HG02938 (cell line): Measurements from ENCODE around the gene ATP8A1.

Experiments used
- ATAC-seq: cut with Tn5 transposase; IDR thresholded peaks from one replicate; pipeline ENCODE4 v1.9.1; 2021; ENCODE audit warnings: mild to moderate bottlenecking, moderate library complexity; ENCODE audit not compliant: unreplicated experiment

Gene ATP8A1

DNA sequence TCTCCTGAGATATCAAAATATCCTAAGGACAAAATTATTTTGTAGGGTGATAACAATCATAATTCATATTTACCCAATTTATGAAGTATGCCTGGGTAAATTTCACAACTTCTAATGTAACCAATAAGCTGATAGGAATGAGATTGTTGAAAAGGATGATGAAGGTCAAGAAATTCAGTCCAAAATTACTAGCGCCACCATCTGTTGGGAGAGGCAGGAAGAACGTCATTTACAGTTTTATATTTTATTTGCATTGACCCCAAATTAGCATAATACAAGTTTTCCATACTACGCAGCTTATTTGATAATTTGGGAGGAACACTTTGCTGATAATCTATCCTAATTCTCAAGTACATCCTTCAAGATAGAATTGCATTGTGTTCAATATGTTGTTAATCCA is 78.7 kb downstream of the ATP8A1 start:
- no peak for ATAC-seq

DNA sequence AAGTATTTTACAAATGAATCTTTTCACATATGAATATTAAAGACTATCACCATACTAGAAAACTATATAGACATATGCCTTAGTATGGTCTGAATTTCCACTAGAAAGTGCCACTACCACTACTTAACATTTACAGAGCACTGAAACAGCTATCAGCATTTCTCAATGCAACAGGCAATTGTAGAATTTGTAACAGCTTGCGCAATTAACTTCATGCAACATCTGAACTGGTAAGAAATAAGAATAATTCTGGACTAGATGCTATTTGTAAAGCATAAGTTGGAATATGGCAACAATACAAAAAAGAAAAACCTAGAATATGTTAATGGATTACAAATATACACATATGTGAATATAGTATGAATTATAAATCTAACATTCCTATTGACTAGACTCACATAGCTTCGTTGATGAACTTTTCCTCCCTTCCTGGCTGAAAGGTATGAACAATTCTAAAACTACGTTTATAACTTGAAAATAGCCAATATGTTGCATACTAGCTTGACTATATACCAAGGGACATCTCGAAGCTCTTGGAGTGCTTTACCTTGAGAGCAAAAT is 82.0 kb downstream of the ATP8A1 start:
- ATAC-seq = no peak

DNA sequence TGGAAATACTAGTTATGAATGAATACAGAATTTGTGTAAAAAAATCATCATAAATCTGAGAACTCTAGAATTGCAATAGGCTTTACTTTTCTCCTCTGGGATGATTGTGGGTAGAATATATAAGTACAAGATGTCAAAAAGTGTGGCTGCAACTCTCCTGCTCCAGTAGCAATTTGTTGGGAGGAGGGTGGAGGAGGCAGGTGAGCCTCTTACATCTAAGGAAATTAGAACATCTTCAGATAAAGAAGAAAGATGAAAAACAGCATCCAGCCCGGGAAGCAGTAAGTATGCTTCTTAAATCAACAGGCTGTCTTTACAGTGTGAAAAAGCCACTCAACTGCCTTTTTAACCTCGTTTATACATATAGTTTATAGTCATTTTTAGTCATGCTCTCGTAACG is 83.7 kb downstream of the ATP8A1 start:
- ATAC-seq = no peak

DNA sequence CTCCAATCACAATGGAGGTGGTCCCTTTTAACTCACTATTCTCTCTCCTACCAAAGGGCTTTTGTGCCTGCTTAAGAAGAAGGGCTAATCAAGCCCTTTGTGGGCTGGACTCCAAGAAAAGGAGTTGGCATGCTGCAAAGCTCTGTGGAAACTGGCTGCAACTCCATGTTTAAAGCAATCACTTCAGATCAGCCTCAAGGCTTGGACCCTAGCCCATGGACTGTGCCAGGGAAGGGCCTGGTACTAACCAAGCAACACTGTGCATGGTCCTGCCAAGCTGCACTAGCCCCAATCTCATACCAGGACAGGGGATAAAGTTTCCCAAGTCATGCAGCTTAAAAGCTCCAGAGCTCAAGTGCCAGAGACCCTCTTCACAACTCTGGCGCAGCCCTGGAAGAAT is 86.7 kb downstream of the ATP8A1 start:
- no peak for ATAC-seq

DNA sequence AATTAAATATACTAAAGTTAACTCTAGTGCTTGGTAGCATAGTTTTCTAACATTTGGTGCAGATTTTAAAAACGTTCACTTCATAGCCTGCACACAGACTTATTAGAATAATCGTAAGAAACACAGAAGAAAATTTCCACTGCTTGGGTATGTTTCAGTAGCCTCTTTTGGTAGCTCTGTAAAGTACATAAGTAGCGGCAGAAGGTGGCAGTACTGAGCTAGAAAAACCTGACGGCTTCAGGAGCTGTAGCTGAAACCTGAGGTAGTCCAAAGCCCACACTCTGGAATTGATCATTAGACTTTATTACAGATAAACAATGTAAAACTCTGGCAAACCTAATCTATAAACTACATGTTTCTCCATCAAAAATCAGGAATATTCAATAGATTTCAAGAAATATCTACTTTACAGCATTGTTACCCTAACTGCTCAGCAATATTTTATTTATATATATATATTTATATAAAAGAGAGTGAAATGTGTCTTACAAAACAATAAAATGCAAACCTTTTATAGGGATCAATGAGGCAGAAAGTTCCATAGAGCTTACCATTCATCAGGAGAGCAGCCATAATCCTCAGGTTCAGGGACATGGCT is 88.2 kb downstream of the ATP8A1 start:
- ATAC-seq = peak; percentile 91

DNA sequence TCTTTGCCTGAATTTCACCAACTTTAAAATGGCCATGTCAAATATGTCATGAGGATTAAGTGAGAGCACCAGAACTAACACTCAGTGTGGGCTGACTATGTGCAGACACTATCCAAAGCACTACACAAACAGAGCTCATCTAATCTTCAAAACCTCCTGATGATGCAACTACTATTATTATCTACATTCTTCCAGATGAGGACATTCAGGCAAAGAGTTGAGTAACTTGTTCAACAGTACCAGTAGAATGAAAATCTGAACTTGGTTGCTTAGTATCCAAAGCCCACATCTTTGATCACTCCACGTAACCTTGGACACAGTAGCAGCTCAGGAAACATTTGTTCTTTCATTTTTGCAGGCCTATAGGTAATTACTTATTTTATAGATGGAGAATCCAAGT is 90.1 kb downstream of the ATP8A1 start:
- no peak for ATAC-seq

DNA sequence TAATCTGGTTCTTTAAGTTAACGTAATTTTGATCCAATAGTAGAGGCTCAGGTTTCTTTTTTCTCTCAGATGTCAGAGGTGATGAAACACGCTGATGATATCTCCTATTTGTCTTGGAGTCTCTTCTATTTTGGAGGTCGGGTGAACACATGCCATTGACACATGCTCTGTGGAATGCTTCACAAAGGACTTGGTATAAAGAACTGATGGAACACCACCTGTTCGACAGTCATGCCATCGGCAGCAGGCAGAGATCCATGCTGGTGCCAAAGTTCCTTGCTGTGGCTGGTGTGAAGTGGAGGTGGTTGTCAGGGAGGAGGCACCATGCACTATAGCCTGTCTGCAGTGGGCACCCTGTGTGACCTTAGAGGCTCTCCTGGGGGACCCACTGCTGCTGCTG is 94.9 kb downstream of the ATP8A1 start:
- no peak for ATAC-seq

DNA sequence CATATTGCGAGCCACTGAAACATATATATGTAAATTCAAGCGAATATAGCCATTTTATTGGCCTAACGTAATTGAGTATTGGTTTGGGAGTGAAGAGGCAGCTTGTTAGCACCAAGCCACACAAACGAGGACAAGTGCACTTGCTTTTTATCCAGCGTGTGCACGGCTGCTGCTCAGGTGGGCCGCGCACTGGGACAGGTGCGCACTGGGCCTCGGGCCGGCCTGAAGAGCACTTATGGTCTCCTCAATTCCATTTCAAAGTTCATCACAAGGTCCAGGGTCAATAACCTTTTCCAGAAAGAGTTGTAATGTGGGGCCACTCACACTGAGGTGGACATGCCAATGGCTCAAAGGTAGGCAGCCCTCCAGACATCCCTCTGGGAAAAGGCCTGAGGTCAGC is 95.9 kb downstream of the ATP8A1 start:
- ATAC-seq = no peak

DNA sequence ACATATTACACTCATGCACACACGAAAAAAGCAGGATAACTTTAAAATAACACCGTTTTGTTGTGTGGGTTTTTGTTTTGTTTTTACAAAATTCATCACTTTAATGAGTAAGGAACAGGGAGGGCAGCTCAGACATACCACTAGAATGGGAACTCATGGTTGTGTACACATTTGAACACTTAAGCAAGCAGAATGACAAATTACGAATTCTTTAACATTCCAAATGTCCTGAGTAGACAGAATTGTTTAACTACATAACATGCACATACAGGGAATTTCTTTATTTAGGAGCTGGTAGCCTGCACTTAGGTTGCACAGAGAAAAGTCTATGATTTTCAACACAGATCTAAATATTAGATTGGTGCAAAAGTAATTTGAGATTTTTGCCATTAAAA is 96.4 kb downstream of the ATP8A1 start:
- no peak for ATAC-seq

DNA sequence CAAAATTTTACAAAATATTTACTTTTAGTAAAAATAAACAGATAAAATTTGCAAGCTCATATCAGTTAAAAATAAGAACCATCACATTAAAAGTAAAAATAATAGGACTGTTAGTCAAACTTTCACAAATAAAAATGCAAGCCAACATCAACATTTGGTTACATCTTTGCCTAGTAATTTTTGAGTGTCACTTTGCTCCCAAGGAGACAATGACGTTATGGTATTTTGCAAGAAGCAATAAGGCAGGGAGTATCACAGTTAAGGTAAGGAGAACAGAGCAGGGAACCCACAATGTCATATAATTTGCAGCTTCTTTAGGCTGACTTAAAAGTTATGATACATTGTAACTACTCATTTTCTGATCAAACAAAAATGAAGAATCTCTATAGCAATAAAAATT is 98.7 kb downstream of the ATP8A1 start:
- ATAC-seq = no peak

DNA sequence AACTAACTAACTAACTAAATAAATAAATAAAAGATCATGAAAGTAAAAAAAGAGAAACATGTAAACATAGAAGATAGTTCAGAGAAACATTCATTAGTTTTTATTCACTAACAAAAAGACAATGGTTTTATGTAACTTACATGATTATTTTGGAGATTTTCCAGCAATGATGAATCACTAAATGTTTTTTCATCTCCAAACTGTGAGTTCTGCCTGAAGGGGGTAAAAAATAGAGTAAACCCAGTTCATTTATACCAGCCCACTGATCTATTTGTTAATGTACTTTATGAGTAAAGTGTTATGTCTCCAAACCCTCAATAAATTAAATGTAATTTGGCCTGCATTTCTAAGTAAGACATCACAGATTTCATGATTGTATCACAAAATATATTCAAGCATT is 101.1 kb downstream of the ATP8A1 start:
- no peak for ATAC-seq

DNA sequence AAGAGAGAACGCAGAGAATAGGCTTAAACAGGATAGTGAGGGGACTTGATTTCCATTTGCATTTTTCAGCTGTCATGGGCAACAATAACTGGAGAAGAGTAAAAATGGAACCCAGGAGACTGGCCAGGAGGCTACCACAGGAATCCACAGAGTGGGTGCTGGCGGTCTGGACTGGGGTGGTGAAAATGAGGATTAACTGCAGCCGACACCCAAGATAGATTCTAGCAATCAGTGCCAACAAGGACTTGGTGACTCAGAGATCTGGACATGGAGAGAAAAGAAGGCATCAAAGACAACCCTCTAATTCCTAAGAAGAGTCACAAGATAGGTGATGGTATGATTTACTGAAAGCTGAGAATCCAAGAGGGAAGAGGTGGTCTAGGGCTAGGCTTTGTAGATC is 102.8 kb downstream of the ATP8A1 start:
- no peak for ATAC-seq

DNA sequence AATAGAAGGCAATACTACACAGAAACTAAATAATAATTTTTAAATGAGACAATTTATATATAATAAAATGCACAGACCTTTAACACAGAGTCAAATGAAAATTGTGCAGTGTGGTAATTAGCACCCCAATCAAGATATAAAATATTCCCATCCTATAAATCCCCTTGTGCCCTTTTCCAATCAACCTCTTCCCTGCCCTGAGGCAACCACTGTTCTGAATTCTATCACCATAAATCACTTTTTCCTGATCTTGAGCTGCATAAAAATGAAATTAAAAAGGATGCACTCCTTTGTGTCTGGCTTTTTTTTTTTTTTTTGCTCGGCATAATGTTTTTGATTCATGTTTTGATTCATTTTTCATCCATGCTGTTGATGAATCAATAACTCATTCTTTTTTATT is 107.0 kb downstream of the ATP8A1 start:
- ATAC-seq = no peak

DNA sequence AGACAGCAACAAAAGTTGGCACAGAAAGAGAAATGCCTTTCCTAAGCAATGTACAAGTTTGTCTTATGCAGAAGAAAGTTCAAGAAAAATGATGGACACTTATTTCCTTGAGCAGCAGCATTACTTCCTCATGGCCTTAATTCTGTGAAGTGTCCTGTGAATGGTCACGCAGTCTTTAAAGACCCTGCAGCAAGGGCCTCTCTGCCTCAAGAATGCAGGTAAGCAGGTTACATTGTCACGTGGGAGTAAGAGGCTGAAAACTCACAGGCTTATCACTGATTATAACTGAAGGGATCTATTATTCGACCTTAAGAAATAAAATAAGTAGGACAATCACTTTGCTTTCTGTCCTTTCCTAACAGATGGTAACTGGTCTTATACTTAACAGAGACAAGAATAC is 109.1 kb downstream of the ATP8A1 start:
- no peak for ATAC-seq

DNA sequence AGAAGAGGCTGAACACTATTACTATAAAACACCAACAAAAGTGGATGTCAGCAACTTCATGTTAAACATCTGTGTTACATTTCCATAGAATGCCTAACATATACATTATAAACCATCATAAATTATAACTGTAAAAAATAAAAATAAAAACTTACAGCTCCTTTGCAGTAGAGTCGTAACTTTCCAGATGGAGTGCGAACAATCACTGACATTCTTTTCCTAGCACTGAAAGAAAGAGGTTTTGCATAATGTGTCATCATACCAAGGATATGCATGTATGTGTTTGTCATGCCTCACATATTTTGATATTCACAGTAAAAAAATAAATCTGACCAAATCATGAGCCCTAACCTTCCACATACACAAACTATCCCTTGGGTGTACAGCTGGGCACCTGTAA is 113.1 kb downstream of the ATP8A1 start:
- ATAC-seq = no peak

DNA sequence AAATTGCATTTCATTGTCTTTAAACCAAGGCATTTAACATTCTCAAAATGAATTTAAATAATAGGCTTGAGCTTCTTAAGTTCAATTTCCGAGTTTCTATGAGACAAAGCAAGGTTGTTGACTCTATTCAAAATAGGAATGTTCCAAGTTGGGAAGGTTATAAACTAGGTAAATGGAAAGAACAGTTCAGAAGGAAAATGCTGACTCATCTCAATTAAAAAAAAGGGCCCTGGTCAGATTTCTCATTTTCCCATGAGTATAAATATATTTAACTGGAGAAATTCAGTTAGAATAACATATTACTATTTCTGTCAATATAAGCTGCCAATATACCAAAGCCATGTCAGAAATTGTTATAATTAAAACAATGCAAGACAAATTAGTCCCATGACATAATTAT is 113.8 kb downstream of the ATP8A1 start:
- ATAC-seq = no peak

DNA sequence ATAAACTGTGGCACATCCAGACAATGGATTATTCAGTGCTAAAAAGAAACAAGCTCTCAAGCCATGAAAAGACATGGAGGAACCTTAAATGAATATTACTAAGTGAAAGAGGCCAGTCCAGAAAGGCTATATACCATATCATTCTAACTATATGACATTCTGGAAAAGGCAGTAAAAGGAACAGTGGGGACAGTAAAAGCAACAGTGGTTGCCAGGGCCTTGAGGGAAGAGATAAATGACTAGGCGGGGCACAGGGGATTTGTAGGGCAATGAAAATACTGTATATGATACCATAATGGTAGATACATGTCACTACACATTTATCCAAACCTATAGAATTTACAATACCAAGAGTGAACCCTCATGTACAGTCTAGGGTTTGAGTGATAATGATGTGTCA is 115.3 kb downstream of the ATP8A1 start:
- no peak for ATAC-seq

DNA sequence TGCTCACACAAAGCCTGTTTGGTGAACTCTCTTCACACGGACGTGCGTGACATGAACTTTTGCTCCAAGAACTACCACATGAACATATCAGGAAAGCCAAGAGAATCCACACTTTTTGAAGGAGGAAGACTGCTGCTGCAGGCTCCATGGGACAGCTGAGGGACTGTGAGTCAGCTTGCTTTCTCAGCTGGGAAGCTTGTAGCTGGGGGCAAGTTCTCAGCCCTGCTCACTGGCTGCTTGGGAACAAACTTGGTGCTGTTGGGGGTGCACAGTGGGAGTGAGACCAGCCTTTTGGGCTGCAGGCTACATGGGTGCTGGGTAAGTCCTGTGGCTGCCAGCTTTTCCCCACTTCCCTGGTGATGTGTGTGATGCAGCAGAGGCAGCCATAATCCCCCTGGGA is 123.9 kb downstream of the ATP8A1 start:
- ATAC-seq = no peak

DNA sequence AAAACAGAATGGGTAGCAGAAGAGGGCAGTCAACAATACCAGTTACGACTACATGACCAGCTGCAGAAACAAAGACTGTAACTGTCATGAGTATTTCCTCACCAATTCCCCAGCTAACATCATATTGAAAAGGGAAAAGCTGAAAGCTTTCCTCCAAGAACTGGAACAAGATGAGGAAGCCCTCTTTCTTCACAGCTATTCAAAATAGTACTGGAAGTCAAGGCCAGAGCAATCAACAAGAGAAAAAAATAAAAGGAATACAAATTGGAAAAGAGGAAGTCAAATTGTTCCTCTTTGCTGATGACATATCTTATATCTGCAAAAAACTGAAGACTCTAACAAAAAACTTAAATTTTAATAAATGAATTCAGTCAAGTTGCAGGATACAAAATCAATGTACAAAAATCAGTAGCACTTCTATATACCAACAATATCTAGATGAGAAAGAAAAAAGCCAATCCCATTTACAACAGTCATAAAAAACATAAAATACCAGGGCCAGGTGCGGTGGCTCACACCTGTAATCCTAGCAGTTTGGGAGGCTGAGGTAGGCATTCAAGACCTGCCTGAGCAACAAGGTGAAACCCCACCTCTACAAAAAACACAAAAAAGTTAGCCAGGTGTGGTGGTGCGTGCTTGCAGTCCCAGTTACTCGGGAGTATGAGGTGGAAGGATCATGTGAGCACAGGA is 125.4 kb downstream of the ATP8A1 start:
- no peak for ATAC-seq

DNA sequence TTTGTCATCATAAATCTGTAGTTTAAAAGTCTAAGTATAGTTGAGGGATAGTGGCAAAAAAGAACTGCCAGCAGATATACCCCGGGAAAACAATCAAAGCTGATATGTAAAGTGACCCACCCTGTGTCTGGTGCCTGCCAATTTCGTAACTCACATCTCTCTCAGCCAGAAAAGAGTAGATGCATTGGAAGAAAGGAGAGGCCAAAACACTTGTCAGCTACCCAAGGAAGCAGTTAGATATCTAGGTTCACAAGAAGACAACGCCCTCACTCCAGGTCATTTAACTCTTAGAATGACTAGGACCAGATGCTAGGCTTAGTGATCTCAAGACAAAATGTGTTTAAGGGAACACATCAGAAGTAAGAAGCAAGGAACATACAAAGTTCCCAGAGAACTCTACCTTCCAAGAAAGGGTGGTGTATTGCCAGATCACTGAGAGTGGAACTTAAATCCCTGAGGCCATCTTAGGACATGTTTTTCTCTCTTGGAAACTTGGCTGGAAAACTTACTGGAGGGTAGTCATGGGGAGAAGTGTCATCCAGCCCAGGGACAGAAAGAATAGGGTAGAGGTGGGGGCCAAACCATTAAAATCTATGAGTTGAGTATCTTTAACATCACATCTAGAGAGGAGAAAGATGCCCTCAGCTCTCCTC is 133.7 kb downstream of the ATP8A1 start:
- ATAC-seq = no peak

DNA sequence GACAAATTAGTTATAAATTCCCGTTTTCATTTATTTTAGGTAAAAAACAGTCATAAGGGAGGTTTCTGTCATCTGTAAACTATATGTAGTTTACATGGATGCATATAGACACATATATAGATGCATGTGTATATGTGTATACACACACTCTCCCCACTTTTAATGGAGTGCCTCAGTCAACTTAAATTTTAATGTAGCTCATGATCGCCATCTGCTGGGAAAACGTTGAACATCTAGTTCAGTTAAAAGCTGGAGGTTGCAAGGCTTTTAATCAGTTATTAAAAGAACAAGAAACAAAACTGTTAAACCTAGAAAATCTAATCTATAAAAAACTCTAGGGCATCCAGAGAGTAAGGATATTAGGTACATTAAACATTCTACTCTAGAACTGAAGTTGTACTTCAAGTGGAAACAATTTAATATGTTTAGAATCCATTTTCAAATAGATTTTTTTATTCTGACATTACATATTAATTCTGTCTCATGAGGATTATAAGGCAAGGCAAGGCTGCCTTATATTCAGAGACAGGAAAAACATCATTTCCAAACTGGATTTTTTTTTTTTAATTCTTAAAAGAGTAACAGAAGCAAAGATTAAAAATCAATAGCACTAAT is 137.0 kb downstream of the ATP8A1 start:
- ATAC-seq = no peak
